GM12873 (cell line): Measurements from ENCODE around the gene NLRC5.

ENCODE experiments used
- CTCF ChIP-seq: IDR thresholded peaks from 2 replicates; pipeline ENCODE4 v1.5.1; 2012; ENCODE audit warnings: low read depth, mild to moderate bottlenecking, moderate library complexity, low read length, control low read depth; ENCODE audit not compliant: insufficient read depth; ENCODE audit errors: missing control alignments

The NLRC5 gene

GRCh38 chr16:57087003-57087402, 97.6 kb downstream of the NLRC5 start:
- TF ChIP-seq CTCF = no peak

GRCh38 chr16:57089406-57089805, 100.0 kb downstream of the NLRC5 start:
- no peak for TF ChIP-seq CTCF

GRCh38 chr16:57091200-57091974, 102.0 kb downstream of the NLRC5 start:
- TF ChIP-seq CTCF = no peak

GRCh38 chr16:57091975-57092785, 102.8 kb downstream of the NLRC5 start, which contains the start of gene CPNE2:
Gene CPNE2, plus strand, starts transcription at chr16:57092583. Its CDS starts 18,160 bp downstream, at chr16:57110743.
- TF ChIP-seq CTCF = peak; percentile 18

- peak; percentile 59 for TF ChIP-seq CTCF
Measured at GRCh38 chr16:57092786-57093411, 103.5 kb downstream of the NLRC5 start.

- no peak for TF ChIP-seq CTCF
Measured at GRCh38 chr16:57093666-57094564, 104.6 kb downstream of the NLRC5 start.
